Mesenchymal stem cell (in vitro differentiated cells and primary cell): ENCODE results near the gene MMP7.

Source experiments
- DNase-seq: peaks from one replicate; pipeline ENCODE4 v3.0.0-alpha.2; 2013
- H2AFZ ChIP-seq: one replicate; pipeline ENCODE4 v1.6.1; 2013; ENCODE audit warnings: low read depth, mild to moderate bottlenecking, control low read depth, inconsistent platforms, low read length, moderate library complexity
- H2AK5ac ChIP-seq: 2 replicates; pipeline ENCODE4 v1.6.1; 2013; ENCODE audit warnings: low read length, moderate library complexity, mild to moderate bottlenecking, inconsistent platforms; ENCODE audit not compliant: severe bottlenecking
- H2BK120ac ChIP-seq: one replicate; pipeline ENCODE4 v1.6.1; 2013; ENCODE audit warnings: low read depth, mild to moderate bottlenecking, inconsistent platforms, low read length, moderate library complexity
- H2BK12ac ChIP-seq, 2 experiments: one replicate each; pipeline ENCODE4 v1.6.1; 2013; ENCODE audit warnings: inconsistent platforms in 2 of 2, low read length in 2 of 2, mild to moderate bottlenecking in 2 of 2, moderate library complexity in 2 of 2, control low read depth in 1 of 2
- H2BK15ac ChIP-seq: one replicate; pipeline ENCODE4 v1.6.1; 2013; ENCODE audit warnings: mild to moderate bottlenecking, low read depth, inconsistent platforms; ENCODE audit not compliant: poor library complexity, severe bottlenecking
- H2BK5ac ChIP-seq: 2 replicates; pipeline ENCODE4 v1.6.1; 2013; ENCODE audit warnings: low read depth, mild to moderate bottlenecking, low read length, control low read depth, inconsistent platforms; ENCODE audit not compliant: poor library complexity, severe bottlenecking
- H3K14ac ChIP-seq, 2 experiments: one replicate each; pipeline ENCODE4 v1.6.1; 2013; ENCODE audit warnings: inconsistent platforms in 2 of 2, low read length in 2 of 2, control low read depth in 1 of 2, mild to moderate bottlenecking in 1 of 2, moderate library complexity in 1 of 2
- H3K18ac ChIP-seq, 2 experiments: one replicate each; pipeline ENCODE4 v1.6.1; 2013; ENCODE audit warnings: inconsistent platforms in 2 of 2, low read length in 2 of 2, control low read depth in 1 of 2, low read depth in 1 of 2, mild to moderate bottlenecking in 1 of 2
- H3K23ac ChIP-seq, 2 experiments: one replicate each; pipeline ENCODE4 v1.6.1; 2013; ENCODE audit warnings: inconsistent platforms in 2 of 2, low read length in 2 of 2, mild to moderate bottlenecking in 2 of 2, moderate library complexity in 2 of 2, control low read depth in 1 of 2
- H3K27ac ChIP-seq: 2 replicates; pipeline ENCODE4 v1.5.1; 2013; ENCODE audit warnings: mild to moderate bottlenecking, moderate library complexity, low read length, control low read depth, inconsistent platforms; ENCODE audit not compliant: poor library complexity, severe bottlenecking
- H3K27me3 ChIP-seq, 2 experiments: 2 replicates each; pipeline versions ENCODE4 v1.6.1 to v1.7.0; 2013; ENCODE audit warnings: low read length in 2 of 2, mild to moderate bottlenecking in 2 of 2, moderate library complexity in 2 of 2, control low read depth in 1 of 2, inconsistent platforms in 1 of 2; ENCODE audit not compliant: control insufficient read depth in 1 of 2, insufficient read depth in 1 of 2
- H3K36me3 ChIP-seq, 2 experiments: 2 replicates each; pipeline versions ENCODE4 v1.6.1 to v1.7.0; 2013; ENCODE audit warnings: low read length in 2 of 2, control low read depth in 1 of 2, inconsistent platforms in 1 of 2, low read depth in 1 of 2, mild to moderate bottlenecking in 1 of 2; ENCODE audit not compliant: insufficient read depth in 2 of 2, control insufficient read depth in 1 of 2
- H3K4ac ChIP-seq, 2 experiments: one replicate each; pipeline ENCODE4 v1.6.1; 2013; ENCODE audit warnings: inconsistent platforms in 2 of 2, low read length in 2 of 2, mild to moderate bottlenecking in 2 of 2, moderate library complexity in 2 of 2, control low read depth in 1 of 2, low read depth in 1 of 2
- H3K4me1 ChIP-seq: 2 replicates; pipeline ENCODE4 v1.6.1; 2013; ENCODE audit warnings: low read depth, low read length, control low read depth; ENCODE audit not compliant: control insufficient read depth, insufficient read depth
- H3K4me2 ChIP-seq: 2 replicates; pipeline ENCODE4 v1.6.1; 2013; ENCODE audit warnings: low read length, mild to moderate bottlenecking, inconsistent platforms; ENCODE audit not compliant: poor library complexity, severe bottlenecking
- H3K4me3 ChIP-seq, 2 experiments: 2 replicates each; pipeline versions ENCODE4 v1.5.1 to v1.7.0; 2013; ENCODE audit warnings: low read length in 2 of 2, mild to moderate bottlenecking in 2 of 2, control low read depth in 1 of 2, low read depth in 1 of 2; ENCODE audit not compliant: insufficient read depth in 1 of 2
- H3K79me1 ChIP-seq: replicated peaks from 2 replicates; pipeline ENCODE4 v1.6.1; 2013; ENCODE audit warnings: mild to moderate bottlenecking, control low read depth, low read length, inconsistent platforms; ENCODE audit not compliant: poor library complexity, severe bottlenecking
- H3K9ac ChIP-seq: 2 replicates; pipeline ENCODE4 v1.7.0; 2013; ENCODE audit warnings: mild to moderate bottlenecking, low read length, moderate library complexity
- H3K9me3 ChIP-seq: 2 replicates; pipeline ENCODE4 v1.7.0; 2013; ENCODE audit warnings: mild to moderate bottlenecking, low read length; ENCODE audit not compliant: control insufficient read depth
- H4K8ac ChIP-seq: one replicate; pipeline ENCODE4 v1.6.1; 2013; ENCODE audit warnings: inconsistent platforms, mild to moderate bottlenecking, low read length, moderate library complexity
- H4K91ac ChIP-seq: one replicate; pipeline ENCODE4 v1.6.1; 2013; ENCODE audit warnings: mild to moderate bottlenecking, low read length, inconsistent platforms
- WGBS: methylation state at CpG from one replicate; pipeline ENCODE4 v1.1.7; 2013; ENCODE audit warnings: mixed read lengths; 5-methylcytosine and 5-hydroxymethylcytosine counted together

Gene MMP7

GRCh38 chr11:102520514-102520913 lies 10.0 kb downstream of the MMP7 start:
- Histone ChIP-seq H3K14ac (no peak overlapping the region), H2BK12ac (no peak overlapping the region), H3K27ac (no peak overlapping the region), H2BK15ac (no peak overlapping the region), H3K9me3 (no peaks in the 10 kb centered on the region), H4K8ac (no peak overlapping the region), H3K4me2 (no peak overlapping the region), H4K91ac (no peak overlapping the region), H3K9ac (no peak overlapping the region), H3K4me1 (peaks cover 2% of the 10 kb centered on the region), H2BK5ac (no peak overlapping the region), H3K27me3 (no peaks in the 10 kb centered on the region), H2AK5ac (no peak overlapping the region), H3K4ac (no peak overlapping the region), H3K23ac (no peak overlapping the region), H3K79me1 (no peaks in the 10 kb centered on the region), H3K36me3 (no peaks in the 10 kb centered on the region), H3K18ac (no peak overlapping the region), H2AFZ (no peak overlapping the region), H3K4me3 (no peak overlapping the region), H2BK120ac (no peak overlapping the region)
- DNase-seq, result no peak

GRCh38 chr11:102518296-102519094 lies 12.1 kb downstream of the MMP7 start:
- no peak overlapping the region for H2BK12ac ChIP-seq
- no peak overlapping the region for H3K4me3 ChIP-seq
- H3K27ac ChIP-seq, result no peak overlapping the region
- no peak overlapping the region for H2BK15ac ChIP-seq
- H4K8ac ChIP-seq, result no peak overlapping the region
- no peak for DNase-seq
- H4K91ac ChIP-seq, result no peak overlapping the region
- no peak overlapping the region for H3K14ac ChIP-seq
- no peak overlapping the region for H3K4ac ChIP-seq
- H3K18ac ChIP-seq, result no peak overlapping the region
- 96% methylated on average over 3 of the region's 3 CpGs for WGBS
- no peak overlapping the region for H3K9ac ChIP-seq
- no peaks in the 10 kb centered on the region for H3K9me3 ChIP-seq
- no peak overlapping the region for H2BK5ac ChIP-seq
- H3K36me3 ChIP-seq, result no peaks in the 10 kb centered on the region
- H2BK120ac ChIP-seq, result no peak overlapping the region
- no peak overlapping the region for H3K4me2 ChIP-seq
- no peak overlapping the region for H2AK5ac ChIP-seq
- no peaks in the 10 kb centered on the region for H3K79me1 ChIP-seq
- no peak overlapping the region for H3K23ac ChIP-seq
- H3K27me3 ChIP-seq, result no peaks in the 10 kb centered on the region
- H2AFZ ChIP-seq, result peak overlapping the region; percentile 39
- H3K4me1 ChIP-seq, result peaks cover 2% of the 10 kb centered on the region

GRCh38 chr11:102517670-102518069 lies 12.9 kb downstream of the MMP7 start:
- Histone ChIP-seq H4K91ac (no peak overlapping the region), H3K79me1 (no peaks in the 10 kb centered on the region), H3K9me3 (no peaks in the 10 kb centered on the region), H3K4ac (no peak overlapping the region), H3K27ac (no peak overlapping the region), H4K8ac (no peak overlapping the region), H2BK15ac (no peak overlapping the region), H2BK5ac (no peak overlapping the region), H2BK12ac (no peak overlapping the region), H3K4me2 (no peak overlapping the region), H3K27me3 (no peaks in the 10 kb centered on the region), H2BK120ac (no peak overlapping the region), H3K36me3 (no peaks in the 10 kb centered on the region), H3K4me1 (peaks cover 2% of the 10 kb centered on the region), H3K4me3 (no peak overlapping the region), H3K23ac (no peak overlapping the region), H2AFZ (no peak overlapping the region), H3K9ac (no peak overlapping the region), H2AK5ac (no peak overlapping the region), H3K18ac (no peak overlapping the region), H3K14ac (no peak overlapping the region)
- 83% methylated on average over 1 of the region's 3 CpGs for WGBS
- no peak for DNase-seq

GRCh38 chr11:102516179-102516578 lies 14.4 kb downstream of the MMP7 start:
- H3K18ac ChIP-seq, result no peak overlapping the region
- DNase-seq, result no peak
- H3K36me3 ChIP-seq, result no peaks in the 10 kb centered on the region
- H3K4me3 ChIP-seq, result no peak overlapping the region
- no peak overlapping the region for H4K91ac ChIP-seq
- no peak overlapping the region for H4K8ac ChIP-seq
- H3K23ac ChIP-seq, result no peak overlapping the region
- H3K4me2 ChIP-seq, result no peak overlapping the region
- H3K14ac ChIP-seq, result no peak overlapping the region
- no peak overlapping the region for H2AK5ac ChIP-seq
- H2BK120ac ChIP-seq, result no peak overlapping the region
- H2BK5ac ChIP-seq, result no peak overlapping the region
- no peak overlapping the region for H2BK15ac ChIP-seq
- H2BK12ac ChIP-seq, result no peak overlapping the region
- no peak overlapping the region for H3K4ac ChIP-seq
- H3K27ac ChIP-seq, result no peak overlapping the region
- no peaks in the 10 kb centered on the region for H3K27me3 ChIP-seq
- 93% methylated on average over 4 of the region's 4 CpGs for WGBS
- H2AFZ ChIP-seq, result no peak overlapping the region
- H3K79me1 ChIP-seq, result no peaks in the 10 kb centered on the region
- peaks cover 2% of the 10 kb centered on the region for H3K4me1 ChIP-seq
- H3K9ac ChIP-seq, result no peak overlapping the region
- no peaks in the 10 kb centered on the region for H3K9me3 ChIP-seq
